HL-60/S4 treated with retinoic acid at 250 ng/mL for 4 days and 3 days (cell line): ENCODE results near the gene NDUFC2.
"Not testable (repeated sequence)": the region's sequence is repeated elsewhere in the genome, so short reads cannot be mapped to it uniquely, and the experiment has no call there.

ENCODE experiments used
- in situ Hi-C: fragments of 300-500 bp; cut with MboI; formaldehyde crosslinking; loops from 2 replicates; pipeline ENCODE4 v1.7.0; 2022; ENCODE audit warnings: low sequenced_read_pairs

Gene NDUFC2

DNA sequence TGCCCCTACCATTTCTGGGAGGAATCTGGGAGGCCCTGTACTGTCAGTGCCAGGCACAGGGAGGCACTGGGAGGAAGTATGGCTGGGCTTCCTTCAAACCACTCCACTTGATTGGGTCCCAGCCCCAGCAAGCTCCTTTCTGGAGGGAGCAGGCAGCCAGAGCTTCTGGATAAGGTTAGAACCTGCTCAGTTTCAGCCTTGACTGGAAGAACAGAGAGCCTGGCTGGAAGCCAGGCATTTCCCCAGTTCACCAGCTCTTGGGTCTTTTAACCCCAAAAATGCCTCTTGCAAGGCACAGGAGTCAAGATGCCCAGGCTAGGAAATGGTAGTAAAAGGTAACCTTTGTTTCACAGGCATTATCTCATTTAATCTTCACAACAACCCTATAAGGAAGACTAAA lies 47.6 kb downstream of the NDUFC2 start:
- in situ Hi-C loops, result no loop called here

DNA sequence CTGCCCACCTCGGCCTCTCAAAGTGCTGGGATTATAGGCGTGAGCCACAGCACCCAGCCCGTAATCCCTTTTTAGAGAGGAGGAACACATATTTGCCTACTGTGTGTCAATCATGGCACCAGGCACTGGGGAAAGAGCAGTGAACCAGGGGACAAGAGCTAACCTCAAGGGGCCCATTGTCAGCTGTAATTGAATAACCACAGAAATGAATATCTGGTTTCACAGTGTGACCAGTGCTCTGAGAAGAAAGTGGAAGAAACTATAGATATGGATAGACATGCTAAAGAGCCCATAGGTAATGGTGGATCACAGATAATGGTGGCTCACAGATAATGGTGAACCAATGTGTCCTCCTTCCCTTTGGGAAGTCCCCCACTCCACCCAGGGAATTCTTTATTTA lies 48.0 kb downstream of the NDUFC2 start:
- in situ Hi-C loops, result no loop called here

DNA sequence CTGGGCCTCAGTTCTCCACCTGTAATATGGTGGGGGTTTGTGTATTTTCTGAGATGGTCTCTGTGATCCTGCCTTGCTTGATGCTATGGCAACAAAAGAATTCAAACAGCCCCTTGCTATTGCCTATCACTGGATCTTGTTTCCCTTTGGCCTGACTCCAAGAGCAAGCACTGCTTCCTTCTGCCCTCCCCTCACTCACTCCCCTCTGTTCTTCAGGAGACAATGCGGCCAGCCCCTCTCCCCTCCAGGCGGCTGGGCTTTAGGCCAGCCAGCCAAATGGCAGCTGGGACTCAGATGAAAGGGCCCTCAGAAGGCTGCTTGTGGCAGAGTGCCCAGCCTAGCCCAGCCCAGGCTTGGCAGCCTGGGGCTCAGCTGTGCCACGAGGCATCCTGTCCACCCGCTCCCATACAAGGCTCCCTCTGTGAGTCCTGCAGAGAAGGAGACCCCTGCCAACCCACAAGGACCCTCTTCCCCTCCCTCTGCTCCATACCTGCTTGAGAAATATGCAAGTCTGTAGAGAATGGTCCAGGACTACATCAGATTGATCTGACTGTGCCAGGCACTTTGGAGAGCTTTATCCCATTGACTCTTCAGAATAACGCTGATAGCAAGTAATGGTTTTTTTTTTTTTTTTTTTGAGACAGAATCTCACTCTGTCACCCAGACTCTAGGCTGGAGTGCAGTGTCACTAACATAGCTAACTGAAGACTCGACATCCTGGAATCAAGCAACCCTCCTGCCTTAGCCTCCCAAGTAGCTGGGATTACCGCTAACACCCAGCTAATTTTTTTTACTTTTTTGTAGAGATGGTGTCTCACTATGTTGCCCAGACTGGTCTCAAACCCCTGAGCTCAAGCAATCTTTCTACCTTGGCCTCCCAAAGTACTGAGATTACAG lies 49.0 kb downstream of the NDUFC2 start:
- in situ Hi-C loops, result no loop called here

- in situ Hi-C loops, result not testable (repeated sequence)
Observed at GRCh38 chr11:78028423-78028822, 51.2 kb downstream of the NDUFC2 start.

DNA sequence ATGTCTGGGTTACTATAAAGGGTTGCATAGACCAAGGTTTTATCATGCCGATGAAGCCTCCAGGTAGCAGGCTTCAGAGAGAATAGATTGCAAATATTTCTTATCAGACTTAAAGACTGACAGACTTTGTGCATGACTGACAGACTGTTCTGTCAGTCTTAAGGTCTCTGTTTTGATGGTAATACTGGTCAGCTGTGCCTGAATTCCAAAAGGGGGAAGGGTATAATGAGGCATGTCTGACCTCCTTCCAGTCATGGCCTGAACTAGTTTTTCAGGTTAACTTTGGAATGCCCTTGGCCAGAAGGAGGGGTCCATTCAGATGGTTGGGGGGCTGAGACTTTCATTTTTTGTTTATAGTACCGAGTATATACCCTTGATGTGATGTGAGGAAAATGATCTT lies 51.9 kb downstream of the NDUFC2 start:
- in situ Hi-C loops, result no loop called here

DNA sequence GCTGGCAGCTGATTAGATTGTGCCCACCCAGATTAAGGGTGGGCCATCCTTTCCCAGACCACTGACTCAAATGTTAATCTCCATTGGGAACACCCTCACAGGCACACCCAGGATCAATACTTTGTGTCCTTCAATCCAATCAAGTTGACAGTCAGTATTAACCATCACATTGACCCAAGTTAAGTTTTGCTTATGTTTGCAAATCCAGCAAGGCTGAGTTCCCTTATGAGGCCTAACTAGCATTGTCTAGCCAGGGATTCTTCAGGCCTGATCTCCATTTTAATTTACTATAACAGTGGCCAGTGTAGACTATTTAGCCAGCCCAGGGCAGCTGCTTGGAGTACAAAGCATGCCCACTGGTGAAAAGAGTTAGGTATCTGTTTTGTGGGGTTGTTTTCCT lies 54.3 kb downstream of the NDUFC2 start:
- in situ Hi-C loops, result no loop called here

- in situ Hi-C loops, result no loop called here
Observed at GRCh38 chr11:78023426-78023825, 56.2 kb downstream of the NDUFC2 start.

DNA sequence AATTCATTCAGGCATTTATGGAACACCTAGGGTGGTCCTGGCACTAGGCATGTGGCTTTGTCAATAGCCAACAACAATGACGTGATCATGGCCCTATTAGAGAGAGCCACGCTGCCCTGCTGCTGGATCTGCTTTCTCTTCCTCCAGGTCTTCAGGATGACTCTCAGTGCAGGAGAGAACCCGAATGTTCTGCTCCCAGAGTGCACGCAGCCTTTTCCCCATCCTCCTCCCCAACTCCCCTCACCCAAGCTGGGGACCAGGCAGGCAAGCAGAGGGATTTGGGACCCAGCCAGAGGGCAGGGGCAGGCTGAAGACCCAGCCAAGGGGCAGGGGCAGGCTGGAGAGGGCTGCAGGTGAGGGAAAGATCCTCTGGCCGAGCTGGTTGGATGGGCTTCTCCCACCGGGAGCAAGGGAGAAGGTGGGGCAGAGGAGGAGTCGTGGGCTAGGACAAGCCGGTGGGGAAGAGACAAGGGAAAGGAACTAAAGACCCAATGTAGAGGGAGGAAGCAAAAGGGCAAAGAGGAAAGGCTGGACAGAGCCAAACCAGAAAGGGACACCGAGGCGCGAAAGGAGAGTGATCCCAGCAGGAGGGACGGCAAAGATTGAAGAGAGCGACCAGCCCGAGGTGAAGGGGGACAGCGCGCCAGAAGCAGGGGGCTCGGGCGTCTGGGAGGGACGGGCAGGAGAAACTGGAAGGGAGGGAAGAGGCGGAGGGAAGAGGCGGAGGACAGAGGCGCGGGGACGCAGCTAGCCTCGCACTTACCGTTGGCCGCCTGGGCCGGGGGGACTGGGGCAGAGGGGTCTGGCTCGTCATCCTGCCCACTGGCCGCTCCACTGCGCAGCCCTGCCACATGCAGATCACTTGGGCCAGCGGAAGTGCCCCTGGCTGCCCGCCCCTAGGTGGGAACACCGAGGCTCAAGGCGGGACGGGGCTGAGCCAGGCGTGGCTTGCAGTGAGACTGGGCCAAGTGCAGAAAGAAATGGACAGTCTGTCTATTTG lies 57.0 kb downstream of the NDUFC2 start, which contains the start of gene KCTD14:
KCTD14 (minus strand) TSS at position 880 of the 1,000 bp plus-strand sequence; CDS start at position 853, 27 bp downstream.
- in situ Hi-C loops, result no loop called here

GRCh38 chr11:78021611-78022010 lies 58.1 kb downstream of the NDUFC2 start:
- in situ Hi-C loops, result no loop called here

DNA sequence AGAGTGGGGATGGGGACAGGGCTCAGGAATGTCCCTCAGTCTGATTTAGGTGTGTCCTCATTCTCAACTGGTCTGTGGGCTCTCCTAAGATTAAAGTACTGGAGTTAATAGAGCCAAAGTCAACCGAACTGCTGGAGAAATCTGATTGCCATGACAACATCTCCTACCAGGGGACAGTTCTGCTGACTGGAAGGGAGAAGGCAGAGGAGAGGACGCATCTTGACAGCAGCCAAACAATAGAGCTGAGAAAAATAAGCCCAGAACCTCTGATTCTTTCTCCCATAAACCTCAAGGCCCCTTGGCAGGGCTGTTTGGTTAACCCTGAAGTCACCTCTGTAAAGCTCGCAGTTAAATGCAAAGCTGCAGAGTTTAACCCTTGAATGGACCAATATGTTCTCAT lies 59.4 kb downstream of the NDUFC2 start:
- in situ Hi-C loops, result no loop called here

- in situ Hi-C loops, result no loop called here
Observed at GRCh38 chr11:78019808-78020207, 59.9 kb downstream of the NDUFC2 start.
